HG02970 (cell line): ENCODE measurements around the gene MSANTD1.
A peak's percentile ranks its signal among the peaks of the same experiment; 100 is the strongest.

ENCODE experiments used
- ATAC-seq: cut with Tn5 transposase; IDR thresholded peaks from one replicate; pipeline ENCODE4 v1.9.1; 2021; ENCODE audit warnings: mild to moderate bottlenecking, moderate library complexity, moderate number of reproducible peaks; ENCODE audit not compliant: unreplicated experiment, low FRiP score

The MSANTD1 gene

GRCh38 chr4:3286335-3287175, 37.6 kb downstream of the MSANTD1 start:
- ATAC-seq: no peak

GRCh38 chr4:3287271-3287971, 38.5 kb downstream of the MSANTD1 start:
- no peak for ATAC-seq

GRCh38 chr4:3287972-3288570, 39.1 kb downstream of the MSANTD1 start:
- ATAC-seq: no peak

DNA sequence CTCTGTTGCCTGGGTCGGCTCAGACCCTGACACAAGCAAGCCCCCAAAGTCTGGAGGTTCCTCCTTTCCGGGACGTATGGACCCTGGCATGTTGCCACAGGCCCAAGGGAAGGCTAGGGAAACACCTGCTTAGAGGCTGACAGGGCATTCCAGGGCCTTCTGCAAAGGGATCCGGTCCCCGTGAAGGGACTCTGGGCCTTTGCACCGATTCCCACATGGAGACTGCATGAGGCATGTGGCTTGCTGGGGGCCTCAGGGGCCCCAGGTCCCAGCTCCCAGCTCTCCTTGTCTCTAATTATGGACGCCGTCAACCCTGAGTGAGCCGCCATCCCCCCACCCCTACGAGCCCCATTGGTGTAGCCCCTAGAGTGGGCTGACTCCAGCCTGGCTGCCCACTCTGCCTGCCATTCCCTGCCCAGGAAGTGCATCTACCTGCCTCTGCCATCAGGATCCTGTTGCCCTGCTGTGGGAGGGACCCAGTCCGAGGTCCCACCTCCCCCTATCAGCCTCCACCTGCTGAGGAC, 39.7 kb downstream of the MSANTD1 start:
- no peak for ATAC-seq

DNA sequence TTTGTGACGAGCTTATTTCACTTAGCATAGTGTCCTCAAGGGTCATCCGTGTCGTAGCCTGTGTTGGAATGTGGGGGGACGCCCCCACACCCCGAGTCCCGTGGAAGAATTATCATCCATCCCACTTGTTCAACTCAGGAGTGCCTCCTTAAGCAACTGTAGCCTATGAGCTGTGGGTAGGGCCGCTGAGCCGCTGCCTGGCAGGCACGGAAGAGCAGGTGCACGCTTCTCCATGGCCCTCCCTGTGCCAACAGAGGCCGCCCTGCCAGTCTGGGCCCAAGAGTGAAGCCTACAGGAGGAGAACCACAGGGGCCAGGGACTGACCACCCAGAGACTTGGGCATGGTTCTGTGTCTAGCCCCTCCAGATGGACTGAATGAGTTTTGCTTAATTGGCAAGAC, 41.5 kb downstream of the MSANTD1 start:
- ATAC-seq: no peak

GRCh38 chr4:3290889-3291321, 41.9 kb downstream of the MSANTD1 start:
- no peak for ATAC-seq

- no peak for ATAC-seq
Measured at GRCh38 chr4:3291411-3291968, 42.5 kb downstream of the MSANTD1 start.

GRCh38 chr4:3291969-3292570, 43.1 kb downstream of the MSANTD1 start:
- ATAC-seq: peak; percentile 4

DNA sequence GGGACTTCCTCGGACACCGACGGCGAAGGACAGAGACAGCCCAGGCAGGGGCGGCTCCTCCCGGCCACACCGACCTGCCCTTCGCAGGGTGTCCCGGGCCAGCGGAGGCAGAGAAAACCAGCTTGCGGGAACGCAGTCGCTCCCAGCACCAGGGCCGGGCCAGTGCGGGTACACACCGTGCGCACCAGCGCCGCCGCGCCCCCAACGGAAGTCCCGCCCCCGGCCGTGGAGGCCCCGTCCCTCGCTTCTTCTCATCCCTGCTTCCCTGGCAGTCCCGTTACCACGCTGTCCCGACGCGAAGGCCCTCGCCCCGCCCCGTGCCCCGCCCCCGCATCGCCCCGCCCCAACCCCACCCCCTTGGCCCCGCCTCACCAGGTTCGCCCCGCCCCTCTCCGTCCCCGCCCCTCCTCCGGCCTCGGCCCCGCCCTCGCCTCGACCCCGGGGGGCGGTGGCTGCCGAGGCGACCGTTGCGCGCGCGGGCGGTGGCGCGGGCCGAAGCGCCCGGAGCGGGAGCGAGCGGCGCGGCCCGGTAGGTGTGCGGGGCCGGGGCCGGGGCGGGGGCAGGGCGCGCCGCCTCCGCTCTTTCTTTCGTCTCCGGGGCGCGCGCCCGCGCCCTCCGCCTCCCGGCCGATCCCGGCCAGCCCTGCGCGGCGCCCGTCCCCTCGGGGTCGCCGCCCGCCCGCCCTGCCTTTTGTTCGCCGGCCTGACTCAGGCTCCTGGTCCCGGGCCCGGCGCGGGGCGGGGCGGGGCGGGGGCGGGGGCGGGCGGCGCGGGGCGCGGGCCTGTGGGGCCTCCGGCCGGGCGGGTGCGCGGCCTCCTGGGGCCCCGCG, 43.8 kb downstream of the MSANTD1 start, which contains the start of gene RGS12:
Gene RGS12 (plus strand): TSS at position 451 of the 830 bp plus-strand sequence. CDS start 23,150 bp downstream, outside the sequence.
- peak; percentile 66 for ATAC-seq

DNA sequence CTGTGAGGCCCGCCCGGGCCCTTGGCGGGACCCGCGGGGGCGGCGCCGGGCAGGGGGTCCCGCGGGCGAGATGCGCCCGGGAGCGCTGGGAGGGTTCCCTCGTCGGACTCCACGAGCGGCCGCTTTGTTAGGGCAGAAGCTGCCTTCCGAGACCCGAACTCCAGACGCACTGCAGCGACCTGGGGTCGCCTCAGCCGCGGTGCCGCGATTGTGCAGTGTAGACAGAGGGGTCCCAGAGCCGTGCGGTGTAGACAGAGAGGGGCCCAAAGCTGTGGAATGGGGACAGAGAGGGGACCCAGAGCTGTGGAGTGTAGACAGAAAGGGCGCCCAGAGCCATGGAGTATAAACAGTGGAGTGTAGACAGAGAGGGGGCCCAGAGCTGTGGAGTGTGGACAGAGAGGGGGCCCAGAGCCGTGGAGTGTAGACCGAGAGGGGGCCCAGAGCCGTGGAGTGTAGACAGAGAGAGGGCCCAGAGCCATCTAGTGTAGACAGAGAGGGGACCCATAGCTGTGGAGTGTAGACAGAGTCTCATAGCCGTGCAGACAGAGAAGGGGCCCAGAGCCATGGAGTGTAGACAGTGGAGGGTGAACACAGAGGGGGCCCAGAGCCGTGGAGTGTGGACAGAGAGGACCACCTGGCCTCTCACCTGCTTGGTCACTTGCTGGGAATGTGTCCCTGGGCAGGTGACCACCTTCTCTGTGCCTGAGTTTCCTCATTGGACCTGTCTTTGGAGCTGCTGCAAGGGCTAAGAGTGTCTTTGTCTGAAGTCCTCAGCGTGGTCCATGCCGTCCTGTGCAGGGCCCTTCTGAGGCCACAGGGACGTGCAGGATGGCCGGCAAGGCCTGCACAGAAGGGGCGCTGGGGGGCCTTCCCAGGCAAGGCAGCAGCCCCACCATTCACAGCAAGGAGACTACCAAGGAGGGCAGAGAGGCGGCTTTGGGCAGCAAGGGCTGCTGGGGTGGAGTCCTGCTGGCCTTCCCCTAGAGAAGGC, 44.7 kb downstream of the MSANTD1 start:
- ATAC-seq: no peak

GRCh38 chr4:3294401-3295241, 45.7 kb downstream of the MSANTD1 start:
- no peak for ATAC-seq

DNA sequence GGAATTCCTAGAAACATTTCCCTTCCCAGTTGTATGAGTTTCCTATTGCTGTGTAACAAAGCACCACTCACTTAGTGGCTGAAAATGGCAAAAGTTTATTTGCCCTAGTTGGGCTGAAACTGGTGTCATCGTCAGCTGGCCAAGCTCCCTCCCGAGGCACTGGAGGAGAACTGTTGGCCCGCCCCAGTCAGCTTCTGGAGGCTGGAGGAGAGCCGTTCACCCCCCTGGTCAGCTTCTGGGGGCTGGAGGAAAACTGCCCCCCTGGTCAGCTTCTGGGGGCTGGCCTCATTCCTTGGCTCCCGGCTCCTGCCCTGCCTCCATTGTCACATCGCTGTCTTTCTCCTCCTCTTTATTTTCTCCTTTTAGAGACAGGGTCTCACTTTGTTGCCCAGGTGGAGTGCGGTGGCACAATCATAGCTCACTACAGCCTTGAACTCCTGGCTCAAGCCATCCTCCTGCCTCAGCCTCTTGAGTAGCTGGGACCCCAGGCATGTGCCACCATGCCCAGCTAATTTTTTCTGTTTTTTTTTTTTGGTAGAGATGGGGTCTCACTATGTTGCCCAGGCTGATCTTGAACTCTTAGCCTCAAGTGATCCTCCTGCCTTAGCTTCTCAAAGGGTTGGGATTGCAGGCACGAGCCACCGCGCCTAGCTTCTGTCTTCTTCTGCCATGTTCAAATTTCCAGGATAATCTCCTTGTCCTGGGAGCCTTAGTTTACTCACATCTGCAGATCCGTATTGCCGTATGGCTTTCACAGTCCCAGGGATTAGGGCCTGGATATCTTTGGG, 47.1 kb downstream of the MSANTD1 start:
- ATAC-seq: no peak

- ATAC-seq: no peak
Measured at GRCh38 chr4:3296651-3297050, 47.7 kb downstream of the MSANTD1 start.

- ATAC-seq: no peak
Measured at GRCh38 chr4:3297066-3297859, 48.3 kb downstream of the MSANTD1 start.

DNA sequence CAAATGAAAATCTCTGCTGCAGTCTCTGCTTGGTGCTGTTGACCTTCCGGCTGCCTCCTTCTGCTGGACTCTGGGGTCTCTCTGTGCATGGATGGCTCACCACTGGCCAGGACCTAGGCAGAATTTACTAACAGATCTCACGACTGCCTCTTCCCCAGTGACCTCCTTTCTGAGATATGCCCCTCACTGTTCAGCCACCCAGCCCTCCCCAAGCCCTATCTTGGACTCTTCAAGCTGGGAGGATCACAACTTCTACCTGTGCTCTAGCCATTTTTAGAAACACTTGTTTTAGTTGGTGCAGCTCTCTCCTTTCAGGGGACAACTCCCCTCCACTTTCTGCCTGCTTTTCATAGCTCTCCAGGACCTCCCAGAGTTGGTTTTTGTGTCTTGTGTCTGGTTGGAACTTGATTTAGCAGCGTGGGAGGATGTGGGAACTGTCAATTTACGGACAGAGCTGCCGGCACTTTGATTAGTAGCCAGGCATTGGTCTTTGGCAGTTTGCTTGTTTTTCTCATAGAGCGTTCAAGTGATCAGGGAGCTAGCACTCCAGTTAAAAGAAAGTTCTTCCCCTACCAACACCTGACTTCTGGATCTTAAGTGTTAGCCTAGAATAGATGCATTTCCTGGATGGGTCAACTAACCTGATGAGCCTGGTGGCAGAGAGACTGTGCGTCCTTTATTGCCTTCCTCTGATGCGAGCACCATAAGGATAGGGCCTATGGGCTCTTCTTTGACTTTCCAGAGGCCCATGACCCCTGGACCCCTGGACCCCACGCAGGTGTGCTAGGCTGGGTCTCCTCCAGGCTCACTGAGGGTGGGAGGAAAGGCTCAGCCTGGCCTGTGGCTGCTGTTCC, 50.4 kb downstream of the MSANTD1 start:
- no peak for ATAC-seq
